ENCODE results near the gene CREB3. TPM values are rescaled to one million over a fixed set of nuclear protein-coding genes. Genes with fewer than 3 reads are reported as not detected.

The CREB3 gene
- total and polyA plus RNA-seq, 2 experiments from 2014 or later = 20.3 to 32.4 TPM

DNA sequence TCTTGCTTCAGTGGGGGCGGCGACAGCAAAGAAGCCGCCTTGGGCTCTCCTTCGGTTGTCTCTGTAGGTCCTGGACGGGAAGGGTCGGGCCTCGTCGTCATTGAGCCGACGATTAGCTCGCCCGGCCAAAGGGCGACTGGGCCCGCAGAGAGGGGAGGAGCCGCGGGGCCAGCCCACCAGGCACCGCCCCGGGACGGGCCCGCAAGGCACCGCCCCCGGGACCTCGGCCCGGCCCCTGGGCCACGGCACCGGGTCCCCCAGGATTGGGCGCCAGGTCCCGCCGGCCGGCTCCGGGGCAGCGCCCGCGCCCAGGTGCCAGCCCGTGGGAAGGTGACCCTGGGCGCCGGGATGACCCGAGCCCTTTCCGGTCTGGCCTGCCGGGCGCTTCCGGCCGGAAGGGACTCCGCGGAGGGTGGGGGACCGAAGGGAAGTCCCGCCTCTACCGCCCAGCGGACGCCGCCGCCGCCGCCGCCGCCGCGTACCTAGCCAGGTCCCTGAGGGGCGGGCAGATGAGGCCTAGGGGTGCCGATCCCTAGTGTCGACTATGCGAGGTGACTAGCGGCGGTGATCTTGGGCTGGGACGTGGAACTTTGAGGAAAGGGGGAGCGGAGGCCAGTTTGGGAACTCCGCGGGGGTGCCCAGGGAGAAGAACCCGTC, 16.5 kb downstream of the CREB3 start, which contains the start of the genes GBA2 and RGP1 (continued):
- TF ChIP-seq ETS1 (IDR thresholded peaks at IDR 0.05) (peak; percentile 72), STAT1 (IDR thresholded peaks at IDR 0.05; ENCODE audit: unreplicated experiment) (no peak), CREB1 (CRISPR knock-in tag; IDR thresholded peaks at IDR 0.05; ENCODE audit: low read depth) (no peak), ZNF114 (CRISPR knock-in tag; IDR thresholded peaks at IDR 0.05) (no peak)
- TF ChIP-seq, protein P1, sequence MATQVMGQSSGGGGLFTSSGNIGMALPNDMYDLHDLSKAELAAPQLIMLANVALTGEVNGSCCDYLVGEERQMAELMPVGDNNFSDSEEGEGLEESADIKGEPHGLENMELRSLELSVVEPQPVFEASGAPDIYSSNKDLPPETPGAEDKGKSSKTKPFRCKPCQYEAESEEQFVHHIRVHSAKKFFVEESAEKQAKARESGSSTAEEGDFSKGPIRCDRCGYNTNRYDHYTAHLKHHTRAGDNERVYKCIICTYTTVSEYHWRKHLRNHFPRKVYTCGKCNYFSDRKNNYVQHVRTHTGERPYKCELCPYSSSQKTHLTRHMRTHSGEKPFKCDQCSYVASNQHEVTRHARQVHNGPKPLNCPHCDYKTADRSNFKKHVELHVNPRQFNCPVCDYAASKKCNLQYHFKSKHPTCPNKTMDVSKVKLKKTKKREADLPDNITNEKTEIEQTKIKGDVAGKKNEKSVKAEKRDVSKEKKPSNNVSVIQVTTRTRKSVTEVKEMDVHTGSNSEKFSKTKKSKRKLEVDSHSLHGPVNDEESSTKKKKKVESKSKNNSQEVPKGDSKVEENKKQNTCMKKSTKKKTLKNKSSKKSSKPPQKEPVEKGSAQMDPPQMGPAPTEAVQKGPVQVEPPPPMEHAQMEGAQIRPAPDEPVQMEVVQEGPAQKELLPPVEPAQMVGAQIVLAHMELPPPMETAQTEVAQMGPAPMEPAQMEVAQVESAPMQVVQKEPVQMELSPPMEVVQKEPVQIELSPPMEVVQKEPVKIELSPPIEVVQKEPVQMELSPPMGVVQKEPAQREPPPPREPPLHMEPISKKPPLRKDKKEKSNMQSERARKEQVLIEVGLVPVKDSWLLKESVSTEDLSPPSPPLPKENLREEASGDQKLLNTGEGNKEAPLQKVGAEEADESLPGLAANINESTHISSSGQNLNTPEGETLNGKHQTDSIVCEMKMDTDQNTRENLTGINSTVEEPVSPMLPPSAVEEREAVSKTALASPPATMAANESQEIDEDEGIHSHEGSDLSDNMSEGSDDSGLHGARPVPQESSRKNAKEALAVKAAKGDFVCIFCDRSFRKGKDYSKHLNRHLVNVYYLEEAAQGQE (IDR thresholded peaks at IDR 0.05; ENCODE audit: unreplicated experiment) = no peak
- TF ChIP-seq, protein P2, sequence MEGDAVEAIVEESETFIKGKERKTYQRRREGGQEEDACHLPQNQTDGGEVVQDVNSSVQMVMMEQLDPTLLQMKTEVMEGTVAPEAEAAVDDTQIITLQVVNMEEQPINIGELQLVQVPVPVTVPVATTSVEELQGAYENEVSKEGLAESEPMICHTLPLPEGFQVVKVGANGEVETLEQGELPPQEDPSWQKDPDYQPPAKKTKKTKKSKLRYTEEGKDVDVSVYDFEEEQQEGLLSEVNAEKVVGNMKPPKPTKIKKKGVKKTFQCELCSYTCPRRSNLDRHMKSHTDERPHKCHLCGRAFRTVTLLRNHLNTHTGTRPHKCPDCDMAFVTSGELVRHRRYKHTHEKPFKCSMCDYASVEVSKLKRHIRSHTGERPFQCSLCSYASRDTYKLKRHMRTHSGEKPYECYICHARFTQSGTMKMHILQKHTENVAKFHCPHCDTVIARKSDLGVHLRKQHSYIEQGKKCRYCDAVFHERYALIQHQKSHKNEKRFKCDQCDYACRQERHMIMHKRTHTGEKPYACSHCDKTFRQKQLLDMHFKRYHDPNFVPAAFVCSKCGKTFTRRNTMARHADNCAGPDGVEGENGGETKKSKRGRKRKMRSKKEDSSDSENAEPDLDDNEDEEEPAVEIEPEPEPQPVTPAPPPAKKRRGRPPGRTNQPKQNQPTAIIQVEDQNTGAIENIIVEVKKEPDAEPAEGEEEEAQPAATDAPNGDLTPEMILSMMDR (conservative IDR thresholded peaks at IDR 0.05; ENCODE audit: low read depth in 2 of 2) = no peak

DNA sequence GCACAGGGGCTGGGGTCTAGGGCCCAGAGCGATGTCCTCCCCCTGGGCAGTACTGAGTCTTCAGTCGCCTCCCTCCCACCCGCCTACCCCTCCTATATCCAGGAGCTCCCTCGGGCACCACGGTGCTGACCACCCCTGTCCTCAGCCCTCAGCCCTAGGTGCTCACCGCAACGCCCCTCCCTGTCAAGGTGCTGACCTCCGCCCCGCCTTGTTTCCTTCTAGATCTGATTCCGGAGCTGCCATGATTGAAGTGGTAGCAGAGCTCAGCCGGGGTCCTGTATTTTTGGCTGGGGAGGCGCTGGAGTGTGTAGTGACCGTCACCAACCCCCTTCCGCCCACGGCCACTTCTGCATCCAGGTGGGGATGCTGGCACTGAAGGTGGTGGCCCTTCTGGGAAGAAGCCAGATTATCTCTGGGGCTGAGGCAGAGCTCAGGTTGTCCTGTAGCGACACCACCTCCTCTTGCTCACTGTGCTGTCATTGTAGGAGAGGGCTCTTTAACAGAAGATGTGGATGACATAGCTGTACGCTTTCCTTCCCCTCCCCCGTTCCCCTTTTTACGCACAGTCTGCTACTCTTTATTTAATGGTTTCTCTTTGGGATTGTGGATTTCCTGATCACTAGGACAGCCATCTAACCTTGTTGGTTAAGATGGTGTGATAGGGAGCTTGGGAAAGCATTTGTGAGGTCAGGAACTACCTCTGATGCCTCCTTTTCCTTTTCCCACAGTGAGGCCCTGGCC, 17.2 kb downstream of the CREB3 start:
- Mint-ChIP-seq H3K9me3 (no peaks in the 10 kb centered on the region), H3K27me3 (ENCODE audit: insufficient read depth, low read depth, poor library complexity) (peaks cover 6% of the 10 kb centered on the region), H3K4me3 (peak overlapping the region; percentile 90), H3K4me1 (peaks cover 24% of the 10 kb centered on the region), H3K36me3 (ENCODE audit: low read depth) (peaks cover 36% of the 10 kb centered on the region), H3K27ac (peak overlapping the region; percentile 88)
- Histone ChIP-seq H2AFZ (peak overlapping the region; percentile 97), H3K4me1 (ENCODE audit: insufficient read depth) (peaks cover 30% of the 10 kb centered on the region), H3F3A (replicated peaks; ENCODE audit: low read depth) (peaks cover 13% of the 10 kb centered on the region), H4K20me1 (replicated peaks; ENCODE audit: insufficient read depth) (peaks cover 30% of the 10 kb centered on the region), H3K4me2 (peak overlapping the region; percentile 99), H3K4me3 (peak overlapping the region; percentile 100), H3K36me3 (ENCODE audit: insufficient read depth) (peaks cover 8% of the 10 kb centered on the region), H3K27me3 (ENCODE audit: insufficient read depth) (no peaks in the 10 kb centered on the region), H3K27ac (ENCODE audit: low read depth) (0 out of 2 replicates have a peak overlapping the region, but pooled peaks have one; percentile 55), H3K79me2 (replicated peaks; ENCODE audit: insufficient read depth) (peaks cover 40% of the 10 kb centered on the region), H3K9me2 (ENCODE audit: insufficient read depth) (no peaks in the 10 kb centered on the region)
- DNase-seq (ENCODE audit: low spot score) = peak; percentile 70
- ATAC-seq = peak; percentile 46
- TF ChIP-seq, protein P3, sequence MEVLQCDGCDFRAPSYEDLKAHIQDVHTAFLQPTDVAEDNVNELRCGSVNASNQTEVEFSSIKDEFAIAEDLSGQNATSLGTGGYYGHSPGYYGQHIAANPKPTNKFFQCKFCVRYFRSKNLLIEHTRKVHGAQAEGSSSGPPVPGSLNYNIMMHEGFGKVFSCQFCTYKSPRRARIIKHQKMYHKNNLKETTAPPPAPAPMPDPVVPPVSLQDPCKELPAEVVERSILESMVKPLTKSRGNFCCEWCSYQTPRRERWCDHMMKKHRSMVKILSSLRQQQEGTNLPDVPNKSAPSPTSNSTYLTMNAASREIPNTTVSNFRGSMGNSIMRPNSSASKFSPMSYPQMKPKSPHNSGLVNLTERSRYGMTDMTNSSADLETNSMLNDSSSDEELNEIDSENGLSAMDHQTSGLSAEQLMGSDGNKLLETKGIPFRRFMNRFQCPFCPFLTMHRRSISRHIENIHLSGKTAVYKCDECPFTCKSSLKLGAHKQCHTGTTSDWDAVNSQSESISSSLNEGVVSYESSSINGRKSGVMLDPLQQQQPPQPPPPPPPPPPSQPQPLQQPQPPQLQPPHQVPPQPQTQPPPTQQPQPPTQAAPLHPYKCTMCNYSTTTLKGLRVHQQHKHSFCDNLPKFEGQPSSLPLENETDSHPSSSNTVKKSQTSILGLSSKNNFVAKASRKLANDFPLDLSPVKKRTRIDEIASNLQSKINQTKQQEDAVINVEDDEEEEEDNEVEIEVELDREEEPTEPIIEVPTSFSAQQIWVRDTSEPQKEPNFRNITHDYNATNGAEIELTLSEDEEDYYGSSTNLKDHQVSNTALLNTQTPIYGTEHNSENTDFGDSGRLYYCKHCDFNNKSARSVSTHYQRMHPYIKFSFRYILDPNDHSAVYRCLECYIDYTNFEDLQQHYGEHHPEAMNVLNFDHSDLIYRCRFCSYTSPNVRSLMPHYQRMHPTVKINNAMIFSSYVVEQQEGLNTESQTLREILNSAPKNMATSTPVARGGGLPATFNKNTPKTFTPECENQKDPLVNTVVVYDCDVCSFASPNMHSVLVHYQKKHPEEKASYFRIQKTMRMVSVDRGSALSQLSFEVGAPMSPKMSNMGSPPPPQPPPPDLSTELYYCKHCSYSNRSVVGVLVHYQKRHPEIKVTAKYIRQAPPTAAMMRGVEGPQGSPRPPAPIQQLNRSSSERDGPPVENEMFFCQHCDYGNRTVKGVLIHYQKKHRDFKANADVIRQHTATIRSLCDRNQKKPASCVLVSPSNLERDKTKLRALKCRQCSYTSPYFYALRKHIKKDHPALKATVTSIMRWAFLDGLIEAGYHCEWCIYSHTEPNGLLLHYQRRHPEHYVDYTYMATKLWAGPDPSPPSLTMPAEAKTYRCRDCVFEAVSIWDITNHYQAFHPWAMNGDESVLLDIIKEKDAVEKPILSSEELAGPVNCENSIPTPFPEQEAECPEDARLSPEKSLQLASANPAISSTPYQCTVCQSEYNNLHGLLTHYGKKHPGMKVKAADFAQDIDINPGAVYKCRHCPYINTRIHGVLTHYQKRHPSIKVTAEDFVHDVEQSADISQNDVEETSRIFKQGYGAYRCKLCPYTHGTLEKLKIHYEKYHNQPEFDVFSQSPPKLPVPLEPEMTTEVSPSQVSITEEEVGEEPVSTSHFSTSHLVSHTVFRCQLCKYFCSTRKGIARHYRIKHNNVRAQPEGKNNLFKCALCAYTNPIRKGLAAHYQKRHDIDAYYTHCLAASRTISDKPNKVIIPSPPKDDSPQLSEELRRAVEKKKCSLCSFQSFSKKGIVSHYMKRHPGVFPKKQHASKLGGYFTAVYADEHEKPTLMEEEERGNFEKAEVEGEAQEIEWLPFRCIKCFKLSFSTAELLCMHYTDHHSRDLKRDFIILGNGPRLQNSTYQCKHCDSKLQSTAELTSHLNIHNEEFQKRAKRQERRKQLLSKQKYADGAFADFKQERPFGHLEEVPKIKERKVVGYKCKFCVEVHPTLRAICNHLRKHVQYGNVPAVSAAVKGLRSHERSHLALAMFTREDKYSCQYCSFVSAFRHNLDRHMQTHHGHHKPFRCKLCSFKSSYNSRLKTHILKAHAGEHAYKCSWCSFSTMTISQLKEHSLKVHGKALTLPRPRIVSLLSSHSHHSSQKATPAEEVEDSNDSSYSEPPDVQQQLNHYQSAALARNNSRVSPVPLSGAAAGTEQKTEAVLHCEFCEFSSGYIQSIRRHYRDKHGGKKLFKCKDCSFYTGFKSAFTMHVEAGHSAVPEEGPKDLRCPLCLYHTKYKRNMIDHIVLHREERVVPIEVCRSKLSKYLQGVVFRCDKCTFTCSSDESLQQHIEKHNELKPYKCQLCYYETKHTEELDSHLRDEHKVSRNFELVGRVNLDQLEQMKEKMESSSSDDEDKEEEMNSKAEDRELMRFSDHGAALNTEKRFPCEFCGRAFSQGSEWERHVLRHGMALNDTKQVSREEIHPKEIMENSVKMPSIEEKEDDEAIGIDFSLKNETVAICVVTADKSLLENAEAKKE (CRISPR knock-in tag; IDR thresholded peaks at IDR 0.05) = no peak
- no peak for TF ChIP-seq ETS1 (IDR thresholded peaks at IDR 0.05)
- TF ChIP-seq JUNB (IDR thresholded peaks at IDR 0.05; ENCODE audit: unreplicated experiment) = no peak
- TF ChIP-seq STAT1 (IDR thresholded peaks at IDR 0.05; ENCODE audit: unreplicated experiment) = no peak
